ENCODE data around the gene BPHL.
"Not testable (repeated sequence)": the region's sequence is repeated elsewhere in the genome, so short reads cannot be mapped to it uniquely, and the experiment has no call there.

Gene BPHL

DNA sequence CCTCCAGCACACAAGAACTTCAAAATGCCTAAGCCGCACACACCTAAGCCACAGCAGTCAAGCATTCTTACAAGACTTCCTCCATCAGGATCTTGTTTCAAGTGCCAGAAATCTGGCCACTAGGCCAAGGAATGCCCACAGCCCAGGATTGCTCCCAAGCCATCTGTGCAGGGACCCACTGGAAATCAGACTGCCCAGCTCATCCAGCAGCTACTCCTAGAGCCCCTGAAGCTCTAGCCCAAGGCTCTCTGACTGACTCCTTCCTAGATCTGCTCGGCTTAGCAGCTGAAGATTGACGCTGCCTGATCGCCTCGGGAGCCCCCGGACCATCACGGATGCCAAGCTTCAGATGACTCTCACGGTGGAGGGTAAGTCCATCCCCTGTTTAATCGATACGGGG lies 49.5 kb downstream of the BPHL start:
- peaks cover 47% of the 10 kb centered on the region for H3K4me1 ChIP-seq (ENCODE audit: insufficient read depth, low read length)
- H3K27me3 ChIP-seq (ENCODE audit: insufficient read depth, low read length); H3K9ac ChIP-seq (ENCODE audit: low read depth, low read length); H3K36me3 ChIP-seq (ENCODE audit: insufficient read depth, low read length); H3K27ac ChIP-seq (ENCODE audit: low read depth, low read length); H3K9me3 ChIP-seq (ENCODE audit: insufficient read depth, low read depth, low read length); H3K4me3 ChIP-seq (ENCODE audit: low read length): not testable (repeated sequence)
- WGBS: 92% methylated on average over 10 of the region's 10 CpGs

DNA sequence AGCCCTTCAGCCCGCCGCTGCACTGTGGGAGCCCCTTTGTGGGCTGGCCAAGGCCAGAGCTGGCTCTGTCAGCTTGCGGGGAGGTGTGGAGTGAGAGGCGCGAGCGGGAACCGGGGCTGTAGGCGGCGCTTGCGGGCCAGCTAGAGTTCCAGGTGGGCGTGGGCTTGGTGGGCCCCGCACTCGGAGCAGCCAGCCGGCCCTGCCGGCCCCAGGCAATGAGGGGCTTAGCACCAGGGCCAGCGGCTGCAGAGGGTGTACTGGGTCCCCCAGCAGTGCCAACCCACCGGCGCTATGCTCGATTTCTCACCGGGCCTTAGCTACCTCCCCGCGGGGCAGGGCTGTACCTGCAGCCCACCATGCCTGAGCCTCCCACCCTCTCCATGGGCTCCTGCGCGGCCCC lies 52.2 kb downstream of the BPHL start:
- H3K27ac ChIP-seq (ENCODE audit: low read depth, low read length); H3K36me3 ChIP-seq (ENCODE audit: insufficient read depth, low read length); H3K4me3 ChIP-seq (ENCODE audit: low read length); H3K27me3 ChIP-seq (ENCODE audit: insufficient read depth, low read length); H3K9ac ChIP-seq (ENCODE audit: low read depth, low read length); H3K9me3 ChIP-seq (ENCODE audit: insufficient read depth, low read depth, low read length): not testable (repeated sequence)
- WGBS: 94% methylated on average over 24 of the region's 24 CpGs
- H3K4me1 ChIP-seq (ENCODE audit: insufficient read depth, low read length): peaks cover 31% of the 10 kb centered on the region

DNA sequence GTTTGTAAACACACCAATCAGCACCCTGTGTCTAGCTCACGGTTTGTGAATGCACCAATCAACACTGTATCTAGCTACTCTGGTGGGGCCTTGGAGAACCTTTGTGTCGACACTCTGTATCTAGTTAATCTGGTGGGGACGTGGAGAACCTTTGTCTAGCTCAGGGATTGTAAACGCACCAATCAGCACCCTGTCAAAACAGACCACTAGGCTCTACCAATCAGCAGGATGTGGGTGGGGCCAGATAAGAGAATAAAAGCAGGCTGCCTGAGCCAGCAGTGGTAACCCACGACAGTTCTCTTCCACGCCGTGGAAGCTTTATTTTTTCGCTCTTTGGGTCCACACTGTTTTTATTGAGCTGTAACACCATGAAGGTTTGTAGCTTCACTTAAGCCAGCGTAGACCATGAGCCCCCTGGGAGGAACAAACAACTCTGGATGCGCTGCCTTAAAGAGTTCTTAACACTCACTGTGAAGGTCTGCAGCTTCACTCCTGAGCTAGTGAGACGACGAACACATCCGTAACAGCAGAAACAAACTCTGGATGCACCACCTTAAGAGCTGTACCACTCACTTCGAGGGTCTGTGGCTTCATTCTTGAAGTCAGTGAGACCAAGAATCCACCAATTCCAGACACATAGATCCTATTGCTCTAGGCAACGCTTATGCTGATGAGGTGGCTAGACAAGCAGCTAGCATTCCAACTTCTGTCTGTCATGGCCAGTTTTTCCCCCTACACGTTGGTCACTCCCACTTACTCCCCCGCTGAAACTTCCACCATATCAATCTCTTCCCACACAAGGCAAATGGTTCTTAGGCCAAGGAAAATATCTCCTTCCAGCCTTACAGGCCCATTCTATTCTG lies 53.0 kb downstream of the BPHL start:
- not testable (repeated sequence) for H3K27me3 ChIP-seq (ENCODE audit: insufficient read depth, low read length); H3K9me3 ChIP-seq (ENCODE audit: insufficient read depth, low read depth, low read length); H3K27ac ChIP-seq (ENCODE audit: low read depth, low read length); H3K9ac ChIP-seq (ENCODE audit: low read depth, low read length); H3K36me3 ChIP-seq (ENCODE audit: insufficient read depth, low read length); H3K4me3 ChIP-seq (ENCODE audit: low read length)
- 91% methylated on average over 17 of the region's 17 CpGs for WGBS
- H3K4me1 ChIP-seq (ENCODE audit: insufficient read depth, low read length): peaks cover 29% of the 10 kb centered on the region

DNA sequence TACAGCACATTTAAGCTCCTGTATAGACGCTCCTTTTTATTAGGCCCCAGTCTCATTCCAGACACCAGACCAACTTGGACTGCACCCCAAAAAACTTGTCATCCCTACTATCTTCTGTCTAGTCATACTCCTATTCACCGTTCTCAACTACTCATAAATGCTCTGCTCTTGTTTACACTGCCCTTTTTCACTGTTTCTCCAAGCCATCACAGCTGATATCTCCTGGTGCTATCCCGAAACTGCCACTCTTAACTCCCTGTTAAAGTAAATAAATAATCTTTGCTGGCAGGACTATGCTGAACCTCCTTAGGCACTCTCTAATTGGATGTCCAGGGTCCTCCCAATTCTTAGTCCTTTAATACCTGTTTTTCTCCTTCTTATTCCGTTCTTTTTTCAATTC lies 54.3 kb downstream of the BPHL start:
- H3K9ac ChIP-seq (ENCODE audit: low read depth, low read length); H3K9me3 ChIP-seq (ENCODE audit: insufficient read depth, low read depth, low read length); H3K36me3 ChIP-seq (ENCODE audit: insufficient read depth, low read length); H3K4me3 ChIP-seq (ENCODE audit: low read length); H3K27ac ChIP-seq (ENCODE audit: low read depth, low read length); H3K27me3 ChIP-seq (ENCODE audit: insufficient read depth, low read length): not testable (repeated sequence)
- 88% methylated on average over 4 of the region's 4 CpGs for WGBS
- peaks cover 21% of the 10 kb centered on the region for H3K4me1 ChIP-seq (ENCODE audit: insufficient read depth, low read length)

DNA sequence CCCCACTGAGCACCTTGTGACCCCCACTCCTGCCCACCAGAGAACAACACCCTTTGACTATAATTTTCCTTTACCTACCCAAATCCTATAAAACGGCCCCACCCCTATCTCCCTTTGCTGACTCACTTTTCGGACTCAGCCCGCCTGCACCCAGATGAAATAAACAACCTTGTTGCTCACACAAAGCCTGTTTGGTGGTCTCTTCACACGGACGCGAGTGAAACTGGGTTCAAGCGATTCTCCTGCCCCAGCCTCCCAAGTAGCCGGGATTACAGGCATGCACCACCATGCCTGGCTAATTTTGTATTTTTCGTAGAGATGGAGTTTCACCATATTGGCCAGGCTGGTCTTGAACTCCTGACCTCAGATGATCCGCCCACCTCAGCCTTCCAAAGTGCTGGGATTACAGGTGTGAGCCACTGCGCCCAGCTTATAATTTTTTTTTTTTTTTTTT lies 55.2 kb downstream of the BPHL start:
- H3K9me3 ChIP-seq (ENCODE audit: insufficient read depth, low read depth, low read length); H3K27me3 ChIP-seq (ENCODE audit: insufficient read depth, low read length); H3K4me3 ChIP-seq (ENCODE audit: low read length); H3K9ac ChIP-seq (ENCODE audit: low read depth, low read length); H3K27ac ChIP-seq (ENCODE audit: low read depth, low read length); H3K36me3 ChIP-seq (ENCODE audit: insufficient read depth, low read length): not testable (repeated sequence)
- WGBS: 93% methylated on average over 11 of the region's 11 CpGs
- peaks cover 17% of the 10 kb centered on the region for H3K4me1 ChIP-seq (ENCODE audit: insufficient read depth, low read length)

DNA sequence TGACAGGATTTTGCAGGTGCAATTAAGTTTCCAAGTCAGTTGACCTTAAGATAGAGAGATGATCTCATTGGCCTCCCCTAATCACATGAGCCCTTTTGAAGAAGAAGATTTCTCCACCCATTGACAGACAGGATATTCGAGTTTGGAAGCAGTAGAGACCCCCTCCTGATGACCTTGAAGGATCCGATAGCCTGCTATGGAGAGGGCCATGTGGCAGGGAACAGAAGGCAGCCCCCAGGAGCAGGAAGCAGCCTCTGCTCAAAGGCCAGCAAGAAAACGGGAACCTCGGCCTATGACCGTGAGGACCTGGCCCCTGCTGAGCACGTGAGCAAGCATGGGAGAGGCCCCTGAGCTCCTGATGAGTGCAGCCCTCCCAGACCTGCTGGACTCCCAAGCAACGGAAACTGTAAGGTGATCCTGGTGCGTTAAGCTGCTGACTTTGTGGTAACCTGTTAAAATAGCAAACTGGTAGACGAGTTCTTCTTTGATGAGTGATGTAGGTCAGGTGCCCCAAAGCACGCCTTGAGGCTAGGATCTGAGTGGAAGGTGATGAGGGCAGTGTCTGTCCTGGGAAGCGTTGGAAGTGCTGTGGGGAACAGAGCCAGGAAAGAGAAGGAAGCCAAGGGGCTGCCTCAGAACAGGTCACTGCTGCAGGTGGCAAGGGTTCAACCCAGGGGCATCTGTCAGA lies 57.3 kb downstream of the BPHL start:
- Histone ChIP-seq H3K36me3 (ENCODE audit: insufficient read depth, low read length) (no peaks in the 10 kb centered on the region), H3K4me3 (ENCODE audit: low read length) (no peak overlapping the region), H3K9me3 (ENCODE audit: insufficient read depth, low read depth, low read length) (no peaks in the 10 kb centered on the region), H3K9ac (ENCODE audit: low read depth, low read length) (no peak overlapping the region), H3K27ac (ENCODE audit: low read depth, low read length) (no peak overlapping the region), H3K27me3 (ENCODE audit: insufficient read depth, low read length) (no peaks in the 10 kb centered on the region), H3K4me1 (ENCODE audit: insufficient read depth, low read length) (peaks cover 17% of the 10 kb centered on the region)
- 77% methylated on average over 11 of the region's 11 CpGs for whole genome bisulfite sequencing

DNA sequence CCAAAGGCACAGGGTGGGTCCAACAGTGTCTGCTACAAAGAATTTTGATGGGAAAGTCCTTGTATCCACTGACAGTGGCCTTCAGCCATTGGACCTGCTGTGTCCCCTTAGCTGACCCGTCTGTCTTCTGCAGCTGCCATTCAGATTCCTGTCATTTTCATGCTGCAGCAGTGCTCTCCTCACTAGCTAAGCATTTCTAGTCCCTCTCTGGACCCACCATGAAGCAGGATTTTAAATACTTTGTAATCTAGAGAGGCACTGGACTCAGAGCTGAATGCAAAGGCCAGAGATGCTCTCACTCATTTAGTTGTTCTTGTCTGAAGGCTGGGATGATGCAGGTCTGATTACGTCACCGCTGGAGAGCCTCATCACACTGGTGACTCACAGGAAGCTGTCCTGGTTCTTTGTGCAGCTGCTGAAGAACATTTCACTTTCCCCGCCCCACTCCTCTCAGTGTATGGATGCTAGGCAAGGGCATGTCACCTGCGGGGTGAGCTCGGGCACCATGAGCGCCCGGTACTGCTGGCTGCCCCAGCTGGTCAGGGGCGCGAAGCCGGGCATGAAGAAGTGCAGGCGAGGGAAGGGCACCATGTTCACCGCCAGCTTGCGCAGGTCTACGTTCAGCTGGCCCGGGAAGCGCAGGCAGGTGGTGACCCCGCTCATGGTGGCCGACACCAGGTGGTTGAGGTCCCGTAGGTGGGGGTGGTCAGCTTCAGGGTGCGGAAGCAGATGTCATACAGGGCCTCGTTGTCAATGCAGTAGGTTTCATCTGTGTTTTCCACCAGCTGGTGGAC lies 58.2 kb downstream of the BPHL start:
- no peaks in the 10 kb centered on the region for H3K9me3 ChIP-seq (ENCODE audit: insufficient read depth, low read depth, low read length)
- H3K36me3 ChIP-seq (ENCODE audit: insufficient read depth, low read length): no peaks in the 10 kb centered on the region
- H3K9ac ChIP-seq (ENCODE audit: low read depth, low read length): no peak overlapping the region
- WGBS: 92% methylated on average over 22 of the region's 22 CpGs
- H3K4me3 ChIP-seq (ENCODE audit: low read length): no peak overlapping the region
- H3K27me3 ChIP-seq (ENCODE audit: insufficient read depth, low read length): no peaks in the 10 kb centered on the region
- no peak overlapping the region for H3K27ac ChIP-seq (ENCODE audit: low read depth, low read length)
- peaks cover 17% of the 10 kb centered on the region for H3K4me1 ChIP-seq (ENCODE audit: insufficient read depth, low read length)

DNA sequence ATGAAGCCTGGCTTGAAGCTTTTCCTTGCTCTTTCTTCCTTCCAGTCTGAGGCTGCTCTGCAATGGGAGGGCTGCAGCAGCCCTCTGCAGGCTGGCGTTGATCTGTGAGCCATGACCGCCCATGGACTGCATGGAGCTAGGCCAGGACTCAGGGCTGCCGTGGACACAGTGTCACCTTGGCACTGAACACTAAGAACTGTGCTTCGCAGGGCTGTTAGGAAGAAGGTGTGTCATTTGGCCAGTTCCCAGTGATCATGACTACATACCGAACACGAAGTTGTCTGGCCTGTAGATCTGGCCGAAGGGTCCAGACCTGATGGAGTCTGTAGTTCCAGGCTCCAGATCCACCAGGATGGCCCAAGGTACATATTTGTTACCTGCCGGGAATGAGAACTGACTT lies 60.2 kb downstream of the BPHL start:
- not testable (repeated sequence) for H3K36me3 ChIP-seq (ENCODE audit: insufficient read depth, low read length); H3K9me3 ChIP-seq (ENCODE audit: insufficient read depth, low read depth, low read length); H3K4me3 ChIP-seq (ENCODE audit: low read length); H3K27ac ChIP-seq (ENCODE audit: low read depth, low read length); H3K27me3 ChIP-seq (ENCODE audit: insufficient read depth, low read length); H3K9ac ChIP-seq (ENCODE audit: low read depth, low read length)
- 97% methylated on average over 8 of the region's 8 CpGs for WGBS
- H3K4me1 ChIP-seq (ENCODE audit: insufficient read depth, low read length): peaks cover 17% of the 10 kb centered on the region

DNA sequence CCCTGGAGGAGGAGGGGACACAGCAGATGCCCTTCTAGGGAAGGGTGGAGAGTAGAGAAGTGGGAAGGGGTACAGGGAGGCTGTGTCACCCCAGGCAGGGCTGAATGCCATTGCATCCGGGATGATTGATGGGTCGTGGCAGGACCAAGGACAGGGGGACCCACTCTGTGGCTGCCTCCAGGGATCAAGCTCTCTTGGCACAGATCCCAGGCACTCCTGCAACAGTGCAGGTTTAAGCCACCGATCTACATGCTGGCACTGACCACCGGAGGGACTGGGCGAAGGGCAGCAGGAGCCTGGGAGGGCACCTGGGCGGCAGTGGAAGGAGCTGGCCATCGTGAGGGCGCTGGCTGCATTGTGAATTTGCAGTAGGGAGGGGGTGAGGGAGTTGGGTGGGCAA lies 61.4 kb downstream of the BPHL start:
- not testable (repeated sequence) for H3K9ac ChIP-seq (ENCODE audit: low read depth, low read length)
- 79% methylated on average over 5 of the region's 8 CpGs for WGBS

DNA sequence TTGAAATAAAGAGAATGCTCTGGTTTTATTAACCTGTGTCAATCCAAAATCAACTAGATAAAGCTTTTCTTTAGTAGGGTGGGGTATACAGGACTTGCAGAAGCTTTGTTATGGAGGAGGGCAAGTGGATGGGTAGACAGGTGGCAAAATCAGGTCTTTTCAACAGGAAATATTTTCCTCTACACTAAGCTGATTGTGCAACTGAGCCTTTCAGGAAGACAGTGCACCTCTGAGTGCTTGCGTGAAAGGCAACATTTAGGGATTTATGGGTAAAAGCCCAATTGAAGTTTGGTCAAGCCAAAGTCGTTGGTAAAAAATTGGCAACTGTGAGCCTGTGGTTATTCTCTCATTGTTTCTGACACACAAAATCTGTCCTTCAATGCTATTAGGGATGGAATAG lies 62.6 kb downstream of the BPHL start:
- Histone ChIP-seq H3K36me3 (ENCODE audit: insufficient read depth, low read length) (no peaks in the 10 kb centered on the region), H3K4me3 (ENCODE audit: low read length) (no peak overlapping the region), H3K27ac (ENCODE audit: low read depth, low read length) (no peak overlapping the region), H3K4me1 (ENCODE audit: insufficient read depth, low read length) (peaks cover 5% of the 10 kb centered on the region), H3K9ac (ENCODE audit: low read depth, low read length) (no peak overlapping the region), H3K9me3 (ENCODE audit: insufficient read depth, low read depth, low read length) (no peaks in the 10 kb centered on the region), H3K27me3 (ENCODE audit: insufficient read depth, low read length) (no peaks in the 10 kb centered on the region)
- 93% methylated on average over 2 of the region's 2 CpGs for WGBS

More for the DNA sequence above, 61.4 kb downstream of the BPHL start:
- not testable (repeated sequence) for H3K27me3 ChIP-seq (ENCODE audit: insufficient read depth, low read length); H3K27ac ChIP-seq (ENCODE audit: low read depth, low read length); H3K9me3 ChIP-seq (ENCODE audit: insufficient read depth, low read depth, low read length); H3K36me3 ChIP-seq (ENCODE audit: insufficient read depth, low read length)
- peak overlapping the region; percentile 42 for H3K4me3 ChIP-seq (ENCODE audit: low read length)
- peaks cover 17% of the 10 kb centered on the region for H3K4me1 ChIP-seq (ENCODE audit: insufficient read depth, low read length)

DNA sequence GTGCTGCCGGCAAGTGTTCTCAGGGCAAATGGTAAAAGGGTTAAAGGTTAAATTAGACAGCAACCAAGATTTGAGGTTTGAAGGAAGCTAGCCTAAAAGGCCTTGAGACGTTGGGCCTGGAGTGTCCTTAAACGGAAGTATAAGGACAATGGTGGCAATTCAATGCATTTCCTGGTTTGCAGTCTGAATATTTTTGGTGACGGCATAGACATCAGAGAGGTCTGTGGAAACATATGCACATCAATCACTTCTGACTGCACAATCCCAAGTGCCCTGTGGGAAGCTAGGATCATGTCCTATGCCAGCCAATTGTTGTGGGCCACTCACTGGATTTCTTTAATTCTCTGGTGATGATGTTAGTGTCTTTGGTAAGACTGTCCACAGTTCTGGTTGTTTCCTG lies 64.6 kb downstream of the BPHL start:
- no peak overlapping the region for H3K9ac ChIP-seq (ENCODE audit: low read depth, low read length)
- H3K27ac ChIP-seq (ENCODE audit: low read depth, low read length): no peak overlapping the region
- no peaks in the 10 kb centered on the region for H3K36me3 ChIP-seq (ENCODE audit: insufficient read depth, low read length)
- H3K9me3 ChIP-seq (ENCODE audit: insufficient read depth, low read depth, low read length): no peaks in the 10 kb centered on the region
- H3K4me1 ChIP-seq (ENCODE audit: insufficient read depth, low read length): no peaks in the 10 kb centered on the region
- H3K27me3 ChIP-seq (ENCODE audit: insufficient read depth, low read length): no peaks in the 10 kb centered on the region
- no peak overlapping the region for H3K4me3 ChIP-seq (ENCODE audit: low read length)
- WGBS: 90% methylated on average over 4 of the region's 4 CpGs
